B cell (primary cell): ENCODE results near the gene MSL3. TPM values are rescaled to one million over a fixed set of nuclear protein-coding genes. Genes with fewer than 3 reads are reported as not detected.

ENCODE experiments used
- ATAC-seq: fragments of 200-7000 bp; cut with Tn5 transposase; one replicate; pipeline ENCODE4 v1.10.0; 2021; ENCODE audit warnings: low read depth, mild to moderate bottlenecking, moderate number of reproducible peaks, moderate library complexity
- CTCF ChIA-PET: fragments of 350-600 bp; sonication (Branson Sonifier 250); formaldehyde crosslinking; loops from one replicate; lab custom pipeline; 2021; ENCODE audit warnings: antibody characterized with exemption, inconsistent platforms; lab: Charles Lee
- POLR2A ChIA-PET: fragments of 350-600 bp; sonication (Branson Sonifier 250); formaldehyde crosslinking; loops from one replicate; lab custom pipeline; 2021; ENCODE audit warnings: antibody characterized with exemption; lab: Charles Lee
- DNase-seq: peaks from one replicate; pipeline ENCODE4 v3.0.0; 2013
- H2AFZ ChIP-seq: 2 replicates; pipeline ENCODE4 v1.6.1; 2012; ENCODE audit warnings: mild to moderate bottlenecking, low read depth, low read length; ENCODE audit not compliant: insufficient read depth, poor library complexity, severe bottlenecking
- H3K27ac ChIP-seq, 2 donors: 1 replicate in 1 of 2; 2 replicates in 1 of 2; pipeline ENCODE4 v1.5.1; 2012 to 2013; ENCODE audit warnings: low read length in 2 of 2, mild to moderate bottlenecking in 2 of 2, moderate library complexity in 1 of 2
- H3K27me3 ChIP-seq, 4 experiments: fragments of 200-600 bp in 1 of 4; sonication (generic) in 1 of 4; replicated peaks in 1 of 4; 1 replicate in 2 of 4; 2 replicates in 2 of 4; pipeline versions ENCODE4 v1.6.1 to v1.7.0; 2013 to 2016; ENCODE audit warnings: low read length in 3 of 4, mild to moderate bottlenecking in 2 of 4, mixed read lengths in 1 of 4, moderate library complexity in 1 of 4; ENCODE audit not compliant: insufficient read depth in 4 of 4, control insufficient read depth in 3 of 4; ENCODE audit errors: control extremely low read depth in 1 of 4
- H3K36me3 ChIP-seq, 2 experiments: replicated peaks in 1 of 2; 1 replicate in 1 of 2; 2 replicates in 1 of 2; pipeline versions ENCODE4 v1.6.1 to v1.7.1; 2013; ENCODE audit warnings: low read length in 1 of 2; ENCODE audit not compliant: insufficient read depth in 2 of 2, control insufficient read depth in 1 of 2; ENCODE audit errors: control extremely low read depth in 1 of 2, extremely low read depth in 1 of 2
- H3K4me1 ChIP-seq, 2 donors: fragments of 200-600 bp in 1 of 2; sonication (generic) in 1 of 2; 1 replicate in 1 of 2; 2 replicates in 1 of 2; pipeline versions ENCODE4 v1.5.1 to v1.6.1; 2013 to 2017; ENCODE audit warnings: low read length in 2 of 2; ENCODE audit not compliant: control insufficient read depth in 2 of 2, insufficient read depth in 2 of 2
- H3K4me2 ChIP-seq: replicated peaks from 2 replicates; pipeline ENCODE3; 2012; ENCODE audit warnings: mild to moderate bottlenecking, low read depth, low read length; ENCODE audit not compliant: poor library complexity, severe bottlenecking
- H3K4me3 ChIP-seq, 5 experiments: fragments of 200-600 bp in 1 of 5; sonication (generic) in 1 of 5; 1 replicate in 3 of 5; 2 replicates in 2 of 5; pipeline versions ENCODE4 v1.5.1 to v1.7.0; 2011 to 2016; ENCODE audit warnings: low read length in 4 of 5, mild to moderate bottlenecking in 4 of 5, low read depth in 2 of 5, control low read depth in 1 of 5, moderate library complexity in 1 of 5; ENCODE audit not compliant: insufficient read depth in 1 of 5; ENCODE audit errors: control extremely low read depth in 1 of 5, extremely low read depth in 1 of 5
- H3K79me2 ChIP-seq: fragments of 200-600 bp; sonication (generic); one replicate; pipeline ENCODE4 v1.6.0; 2016; ENCODE audit warnings: low read length; ENCODE audit not compliant: control insufficient read depth, insufficient read depth
- H3K9ac ChIP-seq: fragments of 200-600 bp; sonication (generic); 2 replicates; pipeline ENCODE4 v1.6.1; 2017; ENCODE audit warnings: mild to moderate bottlenecking, low read length, moderate library complexity
- H3K9me3 ChIP-seq, 3 donors: one replicate each; pipeline versions ENCODE4 v1.6.1 to v1.7.1; 2013; ENCODE audit warnings: low read length in 2 of 3; ENCODE audit not compliant: control insufficient read depth in 2 of 3, insufficient read depth in 1 of 3; ENCODE audit errors: control extremely low read depth in 1 of 3
- H4K20me1 ChIP-seq: 2 replicates; pipeline ENCODE4 v1.6.0; 2012; ENCODE audit warnings: mild to moderate bottlenecking, low read length; ENCODE audit not compliant: insufficient read depth, control insufficient read depth, poor library complexity, severe bottlenecking
- H3K27ac Mint-ChIP-seq: one replicate; pipeline ENCODE4 v1.8.0; 2021; ENCODE audit warnings: mixed read lengths
- H3K27me3 Mint-ChIP-seq: one replicate; pipeline ENCODE4 v1.8.0; 2021; ENCODE audit warnings: mixed read lengths
- H3K4me1 Mint-ChIP-seq: one replicate; pipeline ENCODE4 v1.8.0; 2021; ENCODE audit warnings: mixed read lengths
- H3K4me3 Mint-ChIP-seq: one replicate; pipeline ENCODE4 v1.8.0; 2021; ENCODE audit warnings: mixed read lengths
- H3K9me3 Mint-ChIP-seq: one replicate; pipeline ENCODE4 v1.8.0; 2022; ENCODE audit warnings: mixed read lengths; ENCODE audit not compliant: insufficient read depth
- EZH2 ChIP-seq: IDR thresholded peaks from 2 replicates; pipeline ENCODE4 v1.6.1; 2012; ENCODE audit warnings: borderline replicate concordance, low read depth, mild to moderate bottlenecking, moderate library complexity, low read length; ENCODE audit not compliant: insufficient read depth, poor library complexity, severe bottlenecking
- WGBS: methylation state at CpG from one replicate; pipeline ENCODE4 v1.1.5; 2013; ENCODE audit warnings: missing lambda C conversion rate; ENCODE audit not compliant: insufficient coverage; 5-methylcytosine and 5-hydroxymethylcytosine counted together
- intact Hi-C: fragments of 100-400 bp; cut with micrococcal nuclease; formaldehyde crosslinking; loops from one replicate; pipeline ENCODE4 v1.10.0; 2022
- polyA plus RNA-seq: library from polyadenylated mRNA; depleted of rRNA; stranded (reverse); fragments of >200 nt; gene quantifications from 2 replicates; pipeline ENCODE4 v1.2.3, GENCODE V29; 2012
- total RNA-seq, 2 donors: library from RNA; stranded (reverse); fragments of 120-200 nt in 1 of 2; gene quantifications; 1 replicate in 1 of 2; 2 replicates in 1 of 2; pipeline versions ENCODE4 v1.2.3 to v1.2.4, GENCODE V29; 2013 to 2022
- TF ChIP-seq, protein P1 (sequence below): fragments of 200-600 bp; IDR thresholded peaks from one replicate; pipeline ENCODE4 v1.8.0; 2022; ENCODE audit warnings: antibody characterized with exemption, mild to moderate bottlenecking

MSL3 gene
- total and polyA plus RNA-seq, 2 donors (not counting 1 experiment from before 2014, with no cell fraction given), result 76.3 to 88.7 TPM

DNA sequence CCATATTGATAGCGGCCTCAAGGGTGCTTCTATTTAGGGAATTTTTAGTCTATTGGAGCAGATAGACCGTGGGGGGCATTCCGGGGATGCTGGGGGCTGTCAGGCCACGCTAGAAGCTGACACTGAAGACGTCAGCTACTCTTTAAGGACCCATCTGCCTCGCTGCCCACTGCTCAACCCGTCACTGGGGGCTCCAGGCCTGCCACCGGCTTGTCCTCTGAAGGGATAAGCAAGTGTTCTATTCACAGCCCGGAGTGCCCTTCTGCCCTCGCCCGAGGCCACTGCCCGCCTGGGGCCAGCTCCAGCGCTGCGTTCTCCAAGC, 679 bp upstream of the MSL3 start:
- peak overlapping the region; percentile 80 for H2AFZ ChIP-seq
- H3K27me3 Mint-ChIP-seq, result no peaks in the 10 kb centered on the region
- H4K20me1 ChIP-seq, result no peaks in the 10 kb centered on the region
- no peaks in the 10 kb centered on the region for H3K79me2 ChIP-seq
- DNase-seq (no peak), ATAC-seq (no peak)
- H3K9ac ChIP-seq, result peak overlapping the region; percentile 69
- H3K4me3 ChIP-seq, result peak overlapping the region in 4 of 5 experiments; percentile 39 to 64 (median 59)
- H3K4me1 Mint-ChIP-seq, result peaks cover 22% of the 10 kb centered on the region
- H3K9me3 Mint-ChIP-seq, result no peaks in the 10 kb centered on the region
- no peaks in the 10 kb centered on the region for H3K9me3 ChIP-seq
- CTCF ChIA-PET, result interaction anchor here (1.4 to 4.8 kb wide), 3 partner anchors 8 to 12 kb away, joined by 3 to 31 read pairs (median 5); no protein-coding TSS in a partner anchor
- no peak overlapping the region for H3K27ac ChIP-seq
- peak overlapping the region; percentile 78 for H3K4me2 ChIP-seq
- POLR2A ChIA-PET, result no interaction called here
- no peaks in the 10 kb centered on the region for H3K27me3 ChIP-seq
- WGBS, result 2% methylated on average over 11 of the region's 14 CpGs
- intact Hi-C loops, result loop anchor here (5.0 kb wide), 1 partner anchor 395 kb away; no protein-coding TSS in a partner anchor
- TF ChIP-seq, protein P1, sequence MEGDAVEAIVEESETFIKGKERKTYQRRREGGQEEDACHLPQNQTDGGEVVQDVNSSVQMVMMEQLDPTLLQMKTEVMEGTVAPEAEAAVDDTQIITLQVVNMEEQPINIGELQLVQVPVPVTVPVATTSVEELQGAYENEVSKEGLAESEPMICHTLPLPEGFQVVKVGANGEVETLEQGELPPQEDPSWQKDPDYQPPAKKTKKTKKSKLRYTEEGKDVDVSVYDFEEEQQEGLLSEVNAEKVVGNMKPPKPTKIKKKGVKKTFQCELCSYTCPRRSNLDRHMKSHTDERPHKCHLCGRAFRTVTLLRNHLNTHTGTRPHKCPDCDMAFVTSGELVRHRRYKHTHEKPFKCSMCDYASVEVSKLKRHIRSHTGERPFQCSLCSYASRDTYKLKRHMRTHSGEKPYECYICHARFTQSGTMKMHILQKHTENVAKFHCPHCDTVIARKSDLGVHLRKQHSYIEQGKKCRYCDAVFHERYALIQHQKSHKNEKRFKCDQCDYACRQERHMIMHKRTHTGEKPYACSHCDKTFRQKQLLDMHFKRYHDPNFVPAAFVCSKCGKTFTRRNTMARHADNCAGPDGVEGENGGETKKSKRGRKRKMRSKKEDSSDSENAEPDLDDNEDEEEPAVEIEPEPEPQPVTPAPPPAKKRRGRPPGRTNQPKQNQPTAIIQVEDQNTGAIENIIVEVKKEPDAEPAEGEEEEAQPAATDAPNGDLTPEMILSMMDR, result no peak
- TF ChIP-seq EZH2, result no peak
- H3K27ac Mint-ChIP-seq, result peak overlapping the region; percentile 34
- peak overlapping the region; percentile 74 for H3K4me3 Mint-ChIP-seq
- peaks cover 0 to 11% of the 10 kb centered on the region in 2 experiments for H3K36me3 ChIP-seq
- peaks cover 7 to 22% of the 10 kb centered on the region in 2 donors for H3K4me1 ChIP-seq

DNA sequence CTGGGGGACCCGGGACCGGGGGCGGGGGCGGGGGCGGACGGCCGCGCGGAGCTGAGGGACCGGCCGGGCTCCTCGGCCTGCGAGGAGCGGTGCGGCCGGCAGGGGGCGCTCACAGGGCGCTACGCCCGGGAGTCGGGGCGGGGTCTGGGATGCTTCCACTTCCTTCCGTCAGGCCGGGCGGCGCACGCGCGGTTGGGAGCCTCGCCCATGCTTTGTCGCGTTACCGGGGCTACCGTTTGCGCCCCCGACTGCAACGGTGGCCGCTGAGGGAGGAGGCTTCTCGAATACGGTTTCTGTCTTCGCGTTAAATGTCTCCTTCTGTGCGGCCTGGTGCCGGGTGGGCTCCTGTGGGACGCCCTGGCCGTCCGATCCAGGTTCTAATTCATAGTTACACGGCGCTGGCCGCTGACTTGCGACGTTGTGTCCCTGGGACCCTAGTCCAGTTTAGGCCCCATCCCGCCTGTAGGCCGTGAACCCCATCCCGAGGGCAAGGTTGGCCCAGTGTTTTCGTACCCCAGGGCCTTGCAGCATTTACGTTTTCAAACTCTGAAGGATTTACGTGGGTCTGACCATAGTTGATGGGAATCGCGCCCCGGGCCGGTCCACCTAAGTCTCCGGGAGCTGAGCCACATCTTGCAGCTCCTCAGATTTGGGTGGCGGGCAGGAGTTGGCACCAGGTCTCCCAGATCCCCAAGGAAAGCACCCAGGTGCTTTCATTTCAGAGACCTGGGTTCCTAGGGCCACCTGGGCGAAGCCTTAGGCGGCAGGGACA, 549 bp downstream of the MSL3 start:
- peak overlapping the region; percentile 89 for H3K27ac ChIP-seq
- ATAC-seq, result peak; percentile 66
- H3K4me1 ChIP-seq, result peaks cover 7 to 22% of the 10 kb centered on the region in 2 donors
- TF ChIP-seq, protein P1, result peak; percentile 68
- no peak for TF ChIP-seq EZH2
- no peaks in the 10 kb centered on the region for H3K9me3 ChIP-seq
- CTCF ChIA-PET, result interaction anchor here (0.6 to 4.8 kb wide), 3 partner anchors 11 to 421 kb away, joined by 3 to 31 read pairs (median 4); no protein-coding TSS in a partner anchor
- Mint-ChIP-seq H3K27me3 (no peaks in the 10 kb centered on the region), H3K9me3 (no peaks in the 10 kb centered on the region), H3K4me1 (peaks cover 32% of the 10 kb centered on the region), H3K4me3 (peak overlapping the region; percentile 93), H3K27ac (peak overlapping the region; percentile 86)
- H3K4me2 ChIP-seq, result peak overlapping the region; percentile 82
- H3K4me3 ChIP-seq, result peak overlapping the region; percentile 70 to 86 (median 74)
- DNase-seq, result peak; percentile 90
- peaks cover 0 to 23% of the 10 kb centered on the region in 2 experiments for H3K36me3 ChIP-seq
- H4K20me1 ChIP-seq, result no peaks in the 10 kb centered on the region
- no peaks in the 10 kb centered on the region for H3K27me3 ChIP-seq
- intact Hi-C loops, result loop anchor here (1.0 to 5.0 kb wide), 4 partner anchors 12 to 648 kb away; partner anchors contain the start of gene HCCS
- H3K9ac ChIP-seq, result peak overlapping the region; percentile 76
- peak overlapping the region; percentile 67 for H2AFZ ChIP-seq
- WGBS, result under 1% methylated on average over 58 of the region's 66 CpGs
- POLR2A ChIA-PET, result interaction anchor here (0.6 kb wide), 1 partner anchor 66 kb away, joined by 3 read pairs; no protein-coding TSS in a partner anchor
- peaks cover 8% of the 10 kb centered on the region for H3K79me2 ChIP-seq
